Measurements from ENCODE around the gene PKN2. TPM values are rescaled to one million over a fixed set of nuclear protein-coding genes. Genes with fewer than 3 reads are reported as not detected.
A peak's percentile ranks its signal among the peaks of the same experiment; 100 is the strongest.

PKN2 gene
- total and polyA plus RNA-seq, 2 of the 8 experiments (the other 6 are each of a cell fraction or from before 2014, with no cell fraction given) = 7.8 to 32.0 TPM

- Histone ChIP-seq H2BK120ac (replicated peaks; ENCODE audit: low read depth, low read length) (no peak overlapping the region), H2AFZ (ENCODE audit: low read length) (no peak overlapping the region), H3K56ac (replicated peaks; ENCODE audit: insufficient read length, low read depth, low read length) (no peak overlapping the region), H2BK15ac (ENCODE audit: low read length) (no peak overlapping the region), H4K91ac (replicated peaks; ENCODE audit: insufficient read length, low read length) (peak overlapping the region; percentile 81), H3K14ac (ENCODE audit: insufficient read length) (no peak overlapping the region), H3K36me3 (ENCODE audit: control insufficient read depth in 2 of 4, insufficient read depth in 4 of 4, low read length in 3 of 4) (no peaks in the 10 kb centered on the region), H4K8ac (ENCODE audit: extremely low read depth, insufficient read depth, low read length) (no peak overlapping the region), H3K9ac (replicated peaks in 1 of 4; ENCODE audit: extremely low read depth in 1 of 4, low read depth in 3 of 4, low read length in 3 of 4) (no peak overlapping the region), H3K23me2 (ENCODE audit: low read depth, low read length) (no peaks in the 10 kb centered on the region), H4K20me1 (replicated peaks in 1 of 2; ENCODE audit: control insufficient read depth in 1 of 2, insufficient read depth in 2 of 2, low read length in 2 of 2) (no peaks in the 10 kb centered on the region), H2BK5ac (ENCODE audit: low read depth, low read length) (no peak overlapping the region), H3K79me2 (ENCODE audit: control insufficient read depth in 1 of 2, insufficient read depth in 2 of 2, low read length in 2 of 2) (no peaks in the 10 kb centered on the region), H2BK12ac (ENCODE audit: low read depth, low read length) (no peak overlapping the region), H3K23ac (ENCODE audit: insufficient read length) (no peak overlapping the region), H3K27ac (ENCODE audit: low read depth, low read length) (no peak overlapping the region), H2AK5ac (ENCODE audit: low read depth, low read length) (no peak overlapping the region), H3K27me3 (replicated peaks in 1 of 4; ENCODE audit: control insufficient read depth in 3 of 4, extremely low read depth in 1 of 4, insufficient read depth in 3 of 4, low read length in 3 of 4) (no peaks in the 10 kb centered on the region), H3K4me3 (ENCODE audit: extremely low read depth in 1 of 4, insufficient read depth in 2 of 4, low read depth in 3 of 4, low read length in 4 of 4) (no peak overlapping the region), H3K9me3 (ENCODE audit: insufficient read depth in 2 of 2, low read depth in 1 of 2, low read length in 1 of 2) (no peaks in the 10 kb centered on the region), H3K79me1 (ENCODE audit: low read depth, low read length) (no peaks in the 10 kb centered on the region), H3K4ac (replicated peaks; ENCODE audit: insufficient read length, low read depth, low read length) (no peak overlapping the region), H3K4me2 (ENCODE audit: insufficient read depth in 1 of 2, low read depth in 2 of 2, low read length in 2 of 2) (no peak overlapping the region), H4K5ac (ENCODE audit: insufficient read length, low read depth, low read length) (no peak overlapping the region), H3K18ac (ENCODE audit: extremely low read depth, low read length) (no peak overlapping the region), H2BK20ac (ENCODE audit: low read length) (no peak overlapping the region), H3K4me1 (replicated peaks in 1 of 4; ENCODE audit: control insufficient read depth in 3 of 4, insufficient read depth in 4 of 4, low read length in 3 of 4) (peaks cover 0 to 7% (median 3%) of the 10 kb centered on the region in 4 experiments; a peak in 3 of 7 replicates)
- POLR2A ChIA-PET (ENCODE audit: partially characterized antibody) = interaction anchor here (1.1 to 1.7 kb wide), 2 partner anchors 9 to 12 kb away, joined by 3 read pairs; no protein-coding TSS in a partner anchor
- no peak for DNase-seq (ENCODE audit: low read depth in 1 of 2, low spot score in 2 of 2)
- FAIRE-seq = peak; percentile 55
- CTCF ChIA-PET (ENCODE audit: partially characterized antibody) = interaction anchor here (0.9 to 5.6 kb wide), 2 partner anchors 9 to 88 kb away, joined by 4 to 42 read pairs; no protein-coding TSS in a partner anchor
- WGBS, 2 experiments (ENCODE audit: extremely low coverage in 1 of 2, insufficient coverage in 1 of 2, insufficient read length in 1 of 2, insufficient replicate concordance in 2 of 2, low coverage in 1 of 2, low lambda C conversion rate in 2 of 2, missing lambda C conversion rate in 1 of 2) = 87% methylated on average over 6 of the region's 6 CpGs; no CpG with 5 or more reads in 1 of the 2 experiments
- TF ChIP-seq SUZ12 (IDR thresholded peaks at IDR 0.05; ENCODE audit: low read length) (no peak), GABPA (IDR thresholded peaks at IDR 0.05; ENCODE audit: borderline replicate concordance, insufficient read depth, low read length) (no peak), NRF1 (IDR thresholded peaks at IDR 0.05; ENCODE audit: low read depth, low read length) (no peak), SIX5 (IDR thresholded peaks at IDR 0.05; ENCODE audit: low read depth, low read length) (no peak)
These were observed 36.2 kb upstream of the PKN2 start for GRCh38 chr1:88647749-88648415.

All from H1 (cell line).